Measurements from ENCODE around the gene KRT1.

DNA sequence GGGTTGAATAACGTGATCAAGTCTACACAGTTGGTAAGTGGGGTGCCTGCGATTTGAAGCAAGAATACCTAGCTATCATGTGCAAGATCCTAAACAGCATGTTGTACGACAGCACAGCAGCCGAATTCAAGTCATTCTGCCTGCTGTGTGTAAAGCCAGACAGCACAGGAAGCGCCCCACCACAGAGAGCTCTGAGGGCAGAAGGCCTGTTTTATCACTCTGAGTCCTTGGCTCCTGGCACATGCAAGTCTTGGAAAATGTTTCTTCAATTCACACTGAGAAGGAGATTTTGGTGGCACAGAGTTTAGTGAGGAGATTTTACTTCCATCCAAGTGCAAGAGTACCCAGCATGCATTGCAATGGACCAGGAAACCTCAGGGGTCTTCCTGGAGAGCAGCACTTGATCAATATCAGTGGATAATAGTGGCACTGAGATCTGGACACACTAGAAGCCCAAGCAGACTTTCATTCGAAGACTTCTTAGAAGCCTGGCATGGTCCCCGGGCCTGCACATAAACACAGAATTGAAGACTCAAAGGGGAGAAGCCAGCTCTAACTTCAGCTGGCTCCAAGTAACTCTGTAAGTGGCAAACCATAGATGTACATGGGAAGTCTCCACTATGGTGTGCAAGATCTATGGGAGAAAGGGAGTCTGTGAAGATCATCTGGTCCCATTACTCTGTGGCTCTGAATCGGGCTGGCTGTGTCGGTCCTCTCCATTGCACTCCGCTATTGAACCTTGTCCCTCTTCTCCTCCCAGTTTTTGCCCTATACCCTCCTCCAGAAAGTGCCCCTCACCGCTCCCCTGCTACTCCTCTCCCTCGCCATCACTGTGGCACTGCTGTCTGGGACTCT is 1.5 kb upstream of the KRT1 start:
- TF ChIP-seq CTCF (IDR thresholded peaks at IDR 0.05) (no peak), POLR2AphosphoS5 (IDR thresholded peaks at IDR 0.05) (no peak), POLR2A (IDR thresholded peaks at IDR 0.05) (no peak), EP300 (IDR thresholded peaks at IDR 0.05) (no peak)

Measured in suprapubic skin (tissue), 4 donors.